HG02763 (cell line): ENCODE measurements around the gene ACTR3C.

Experiments used
- ATAC-seq: cut with Tn5 transposase; IDR thresholded peaks from one replicate; pipeline ENCODE4 v1.9.1; 2021; ENCODE audit warnings: mild to moderate bottlenecking, moderate library complexity; ENCODE audit not compliant: unreplicated experiment

ACTR3C gene

GRCh38 chr7:150359622-150360362 is 36.4 kb upstream of the ACTR3C start:
- no peak for ATAC-seq

- ATAC-seq = no peak
Observed at GRCh38 chr7:150358988-150359621, 35.8 kb upstream of the ACTR3C start.

GRCh38 chr7:150358433-150358832 is 35.1 kb upstream of the ACTR3C start:
- no peak for ATAC-seq

- ATAC-seq = no peak
Observed at GRCh38 chr7:150357771-150358427, 34.6 kb upstream of the ACTR3C start.

- ATAC-seq = peak; percentile 58
Observed at GRCh38 chr7:150357270-150357669, 33.9 kb upstream of the ACTR3C start.

GRCh38 chr7:150356265-150356897 is 33.0 kb upstream of the ACTR3C start:
- ATAC-seq = no peak

- ATAC-seq = no peak
Observed at GRCh38 chr7:150355666-150356059, 32.3 kb upstream of the ACTR3C start.

GRCh38 chr7:150351587-150352194 is 28.3 kb upstream of the ACTR3C start:
- ATAC-seq = no peak

GRCh38 chr7:150346922-150347321 is 23.6 kb upstream of the ACTR3C start:
- ATAC-seq = no peak

- no peak for ATAC-seq
Observed at GRCh38 chr7:150345012-150345411, 21.7 kb upstream of the ACTR3C start.

- ATAC-seq = no peak
Observed at GRCh38 chr7:150344299-150344698, 21.0 kb upstream of the ACTR3C start.

- no peak for ATAC-seq
Observed at GRCh38 chr7:150343225-150343624, 19.9 kb upstream of the ACTR3C start.

- ATAC-seq = no peak
Observed at GRCh38 chr7:150342121-150342408, 18.7 kb upstream of the ACTR3C start.

GRCh38 chr7:150341263-150342120 is 18.1 kb upstream of the ACTR3C start, which contains the start of gene RARRES2:
TSS of gene RARRES2 (minus strand) at chr7:150341629. CDS start at chr7:150340609, 1,020 bp downstream.
- ATAC-seq = no peak

- no peak for ATAC-seq
Observed at GRCh38 chr7:150340875-150341262, 17.5 kb upstream of the ACTR3C start.

GRCh38 chr7:150340024-150340749 is 16.8 kb upstream of the ACTR3C start:
- ATAC-seq = no peak

GRCh38 chr7:150339409-150339809 is 16.1 kb upstream of the ACTR3C start:
- ATAC-seq = no peak

- ATAC-seq = no peak
Observed at GRCh38 chr7:150338166-150338829, 15.0 kb upstream of the ACTR3C start.

- no peak for ATAC-seq
Observed at GRCh38 chr7:150337659-150338081, 14.3 kb upstream of the ACTR3C start.
